ENCODE results near the gene SESN3.

DNA sequence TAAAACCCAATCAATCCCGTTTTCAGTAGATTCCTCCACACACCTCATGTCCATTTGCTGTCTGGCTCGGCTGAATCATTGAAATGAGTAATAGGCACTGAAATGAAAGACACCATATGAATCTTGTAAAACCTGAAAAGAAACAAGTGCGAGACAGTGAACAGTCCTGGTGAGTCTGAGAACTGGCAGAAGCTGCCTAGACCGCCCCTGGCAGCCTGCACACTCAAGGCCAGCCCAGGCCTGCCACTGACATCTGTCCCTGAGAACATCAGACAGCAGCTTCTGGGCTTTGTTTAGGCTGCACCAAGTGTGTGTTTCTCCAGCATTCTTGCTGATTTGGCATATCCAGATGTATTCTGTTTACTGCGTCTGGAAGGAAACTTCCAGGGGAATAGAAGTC lies 96.5 kb downstream of the SESN3 start:
- TF ChIP-seq, protein P1, sequence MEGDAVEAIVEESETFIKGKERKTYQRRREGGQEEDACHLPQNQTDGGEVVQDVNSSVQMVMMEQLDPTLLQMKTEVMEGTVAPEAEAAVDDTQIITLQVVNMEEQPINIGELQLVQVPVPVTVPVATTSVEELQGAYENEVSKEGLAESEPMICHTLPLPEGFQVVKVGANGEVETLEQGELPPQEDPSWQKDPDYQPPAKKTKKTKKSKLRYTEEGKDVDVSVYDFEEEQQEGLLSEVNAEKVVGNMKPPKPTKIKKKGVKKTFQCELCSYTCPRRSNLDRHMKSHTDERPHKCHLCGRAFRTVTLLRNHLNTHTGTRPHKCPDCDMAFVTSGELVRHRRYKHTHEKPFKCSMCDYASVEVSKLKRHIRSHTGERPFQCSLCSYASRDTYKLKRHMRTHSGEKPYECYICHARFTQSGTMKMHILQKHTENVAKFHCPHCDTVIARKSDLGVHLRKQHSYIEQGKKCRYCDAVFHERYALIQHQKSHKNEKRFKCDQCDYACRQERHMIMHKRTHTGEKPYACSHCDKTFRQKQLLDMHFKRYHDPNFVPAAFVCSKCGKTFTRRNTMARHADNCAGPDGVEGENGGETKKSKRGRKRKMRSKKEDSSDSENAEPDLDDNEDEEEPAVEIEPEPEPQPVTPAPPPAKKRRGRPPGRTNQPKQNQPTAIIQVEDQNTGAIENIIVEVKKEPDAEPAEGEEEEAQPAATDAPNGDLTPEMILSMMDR (IDR thresholded peaks at IDR 0.05; ENCODE audit: borderline replicate concordance, extremely low read depth, low read length, poor library complexity, severe bottlenecking) = no peak
- TF ChIP-seq EZH2 (IDR thresholded peaks at IDR 0.05; ENCODE audit: borderline replicate concordance, low read depth, low read length, severe bottlenecking) = no peak
